NOMO-1 (cell line): Measurements from ENCODE around the gene AFF1.
"Not testable (repeated sequence)": the region's sequence is repeated elsewhere in the genome, so short reads cannot be mapped to it uniquely, and the experiment has no call there.

ENCODE experiments used
- DNase-seq, 2 experiments: peaks; one replicate each; lab custom pipeline; 2025; ENCODE audit not compliant: unreplicated experiment in 2 of 2; lab: John Stamatoyannopoulos, UW

Gene AFF1

DNA sequence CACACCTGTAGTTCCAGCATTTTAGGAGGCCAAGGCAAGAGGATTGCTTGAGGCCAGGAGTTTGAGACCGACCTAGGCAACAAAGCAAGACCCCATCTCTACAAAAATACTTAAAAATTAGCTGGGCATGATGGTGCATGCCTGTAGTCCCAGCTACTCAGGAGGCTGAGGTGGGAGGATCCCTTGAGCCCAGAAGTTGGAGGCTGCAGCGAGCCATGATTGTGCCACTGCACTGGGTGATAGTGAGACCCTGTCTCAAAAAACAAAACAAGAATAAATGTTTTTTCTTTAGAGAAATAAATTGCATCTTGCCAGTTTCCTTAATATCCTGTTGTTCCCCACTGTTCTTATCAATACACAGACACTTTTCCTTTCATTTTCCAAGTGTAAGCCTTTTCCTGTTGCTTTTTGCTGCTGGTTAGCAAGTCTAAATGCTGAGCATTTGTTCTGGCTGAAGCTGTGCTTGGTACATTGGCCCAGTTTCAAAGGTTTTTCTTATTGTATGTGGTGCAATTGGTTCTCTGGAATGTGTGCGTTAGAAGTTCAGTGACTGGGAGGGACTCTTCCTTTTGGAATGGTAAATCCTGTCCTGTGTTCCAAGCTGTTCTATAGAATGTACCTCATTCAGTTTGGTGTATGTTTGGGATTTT is 98.2 kb downstream of the AFF1 start:
- no peak for DNase-seq

DNA sequence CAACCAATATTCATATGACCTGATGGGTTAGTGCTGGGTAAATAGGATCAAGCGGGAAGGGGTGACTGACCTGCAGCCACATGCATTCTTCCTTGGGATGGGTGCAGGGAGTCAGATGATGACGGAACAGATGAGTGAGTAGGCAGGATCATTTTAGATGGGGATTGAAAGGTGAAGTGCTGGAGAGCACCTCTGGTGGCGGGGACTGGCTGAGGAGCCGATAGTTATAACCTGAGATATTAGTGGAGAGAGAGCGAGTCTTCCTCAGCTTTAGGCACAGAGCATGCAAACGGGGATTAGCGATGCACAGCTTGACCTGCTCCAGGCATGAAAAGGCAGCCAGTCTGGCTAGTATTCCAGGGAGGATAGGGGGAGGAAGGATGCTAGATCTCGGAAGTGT is 99.1 kb downstream of the AFF1 start:
- DNase-seq = no peak

DNA sequence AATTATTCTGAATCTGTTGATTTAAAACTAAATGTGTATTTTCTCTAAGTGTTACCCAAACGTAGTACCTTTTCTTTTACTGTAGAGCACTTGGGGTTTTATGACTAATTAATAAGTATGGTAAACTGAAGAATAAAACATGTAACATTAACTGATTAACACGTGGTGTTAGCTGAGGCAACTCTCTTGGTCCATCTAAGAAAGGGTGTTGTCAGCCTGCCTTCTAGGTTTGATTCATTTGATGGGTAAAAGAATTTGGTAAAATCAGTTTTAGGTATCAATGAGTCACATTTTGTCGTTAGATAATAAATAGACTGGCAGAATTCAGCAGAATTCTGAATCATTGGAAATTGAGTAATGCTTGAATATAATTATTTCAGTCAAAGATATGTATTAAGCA is 99.7 kb downstream of the AFF1 start:
- no peak for DNase-seq

DNA sequence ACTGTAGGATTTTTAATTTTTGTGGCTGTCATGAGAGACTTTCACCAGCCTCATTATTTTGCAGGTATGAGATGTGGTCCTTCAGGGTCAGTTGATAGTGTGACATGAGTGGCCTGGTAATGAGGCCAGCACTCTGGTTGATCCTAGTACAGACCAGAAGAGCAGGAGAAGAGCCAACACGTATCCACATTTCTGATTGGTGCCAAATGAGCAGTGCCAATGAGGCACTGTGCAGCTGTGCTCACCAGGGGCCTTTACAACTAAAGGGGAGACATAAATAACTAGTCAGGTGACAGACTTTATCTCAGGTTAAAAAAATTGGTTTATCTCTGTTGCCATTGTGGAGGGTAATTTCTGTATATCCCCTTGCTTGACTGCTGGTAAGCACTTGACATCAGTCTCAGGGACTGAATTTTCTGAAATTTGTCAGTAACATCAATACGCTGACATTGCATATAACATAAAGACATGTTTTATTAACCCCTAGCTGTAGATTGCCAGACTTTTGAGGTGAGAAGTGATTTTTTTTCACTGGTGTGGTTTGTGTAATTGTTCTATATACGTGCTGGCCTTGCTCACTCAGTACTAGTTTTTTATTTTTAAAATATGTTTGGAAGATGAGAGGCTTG is 101.2 kb downstream of the AFF1 start:
- DNase-seq = no peak

DNA sequence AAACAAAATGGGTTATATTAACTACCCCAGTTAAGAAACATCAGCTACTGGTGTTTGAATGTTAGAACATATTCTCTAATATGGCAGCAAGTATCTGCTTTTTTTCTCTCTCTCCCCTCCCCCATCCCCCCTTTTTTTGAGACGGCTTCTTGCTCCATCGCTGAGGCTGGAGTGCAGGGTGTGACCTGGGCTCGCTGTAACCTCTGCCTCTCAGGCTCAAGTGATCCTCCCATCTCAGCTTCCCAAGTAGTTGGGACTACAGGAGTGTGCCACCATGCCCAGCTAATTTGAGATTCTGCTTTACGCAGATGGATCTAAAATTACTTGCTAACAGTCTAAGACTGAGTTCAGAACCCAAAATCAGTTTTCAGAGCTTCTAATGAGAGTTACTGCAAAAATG is 101.9 kb downstream of the AFF1 start:
- no peak for DNase-seq

DNA sequence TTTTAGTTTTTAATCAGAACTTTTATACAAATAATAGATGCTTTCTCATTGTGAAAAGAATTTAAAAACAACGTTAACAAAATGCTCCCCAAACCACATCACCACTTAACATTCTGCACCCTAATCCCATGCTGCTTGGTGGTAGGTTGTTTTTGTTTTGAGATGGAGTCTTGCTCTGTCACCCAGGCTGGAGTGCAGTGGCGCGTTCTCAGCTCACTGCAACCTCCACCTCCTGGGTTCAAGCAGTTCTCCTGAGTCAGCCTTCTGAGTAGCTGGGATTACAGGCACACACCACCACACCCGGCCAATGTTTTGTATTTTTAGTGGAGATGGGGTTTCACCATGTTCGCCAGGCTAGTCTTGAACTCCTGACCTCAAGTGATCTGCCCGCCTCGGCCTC is 102.4 kb downstream of the AFF1 start:
- DNase-seq = not testable (repeated sequence)

DNA sequence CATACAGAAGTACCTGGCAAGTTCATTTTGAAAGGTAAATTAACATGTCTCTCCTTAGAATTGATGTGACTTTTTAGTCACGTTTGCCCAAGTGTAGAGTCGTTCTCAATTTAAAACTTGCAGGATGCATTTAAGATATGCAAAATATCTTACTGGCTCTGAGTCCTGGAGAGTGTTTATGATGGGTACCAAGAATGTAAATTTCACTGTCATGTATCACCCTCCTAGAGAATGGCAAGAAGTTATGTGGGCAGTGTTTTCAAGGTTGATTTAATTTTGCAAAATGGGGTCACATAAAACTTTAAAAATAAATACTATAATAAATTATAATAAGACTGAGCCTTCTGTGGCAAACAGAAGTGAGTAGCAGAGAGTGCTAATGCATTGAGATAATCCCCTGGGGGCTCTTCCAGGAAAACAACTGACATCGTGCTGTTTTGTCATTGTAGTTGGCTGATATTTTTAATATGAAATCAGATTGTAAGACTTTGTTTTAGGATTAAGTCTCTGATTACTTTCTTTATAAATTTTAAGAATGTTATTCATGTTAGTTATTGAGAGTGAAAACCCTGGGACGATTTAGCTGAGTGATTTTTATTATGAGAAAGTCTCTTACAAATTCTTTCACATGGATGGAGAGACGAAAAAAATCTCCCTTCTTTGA is 103.0 kb downstream of the AFF1 start:
- DNase-seq = no peak

DNA sequence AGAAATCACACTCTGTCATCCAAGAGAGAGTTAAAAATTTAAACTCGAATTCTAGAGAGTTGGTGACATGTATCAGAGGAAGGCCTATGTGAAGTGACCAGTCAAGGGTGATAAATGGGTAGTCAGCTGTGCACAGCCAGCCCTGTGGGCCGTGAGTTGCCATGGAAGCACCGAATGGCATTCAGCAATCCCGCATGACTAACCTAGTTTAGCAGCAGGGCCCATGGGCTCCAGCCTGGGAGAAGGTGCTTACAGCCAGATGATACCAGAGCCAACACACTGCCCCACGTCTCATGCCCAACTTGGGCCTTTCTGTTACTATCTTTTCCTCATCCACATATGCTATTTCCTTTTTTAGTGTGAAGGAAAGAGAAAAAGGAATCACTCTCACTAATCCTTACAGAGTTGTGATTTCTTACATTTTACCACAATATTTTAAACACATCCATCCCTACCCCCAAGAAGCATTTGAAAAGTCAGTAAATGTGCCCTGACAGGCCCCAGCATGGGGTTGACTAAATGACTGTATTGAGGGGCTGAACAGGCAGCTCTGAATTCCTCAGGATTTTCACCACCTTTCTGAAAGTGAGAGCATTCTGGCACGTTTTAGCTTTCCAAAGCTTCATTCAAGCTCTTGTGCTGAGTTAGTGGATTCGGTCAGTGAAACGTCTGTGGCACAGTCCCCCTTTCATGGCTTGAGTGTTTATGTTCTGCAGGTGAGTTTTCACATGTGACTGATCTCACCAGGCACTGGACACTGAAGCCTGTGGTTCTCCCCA is 104.2 kb downstream of the AFF1 start:
- DNase-seq = no peak

DNA sequence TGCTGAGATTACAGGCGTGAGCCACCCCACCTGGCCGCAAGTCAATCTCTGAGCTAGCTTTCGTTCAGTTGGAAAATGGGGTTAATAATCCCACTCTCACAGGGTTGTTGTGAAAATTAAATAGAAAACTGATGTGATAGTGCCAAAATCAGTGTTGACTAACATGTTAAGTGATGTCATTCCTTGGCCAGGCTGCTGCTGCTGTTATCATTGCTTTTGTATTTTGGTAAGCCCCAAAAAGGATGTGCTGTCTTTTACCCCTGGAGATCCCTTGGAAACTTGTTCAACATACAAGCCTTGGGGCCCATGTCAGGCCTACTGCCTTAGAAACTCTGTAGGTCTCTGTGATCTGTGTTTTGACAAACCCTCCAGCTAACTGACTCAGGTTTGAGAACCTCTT is 106.3 kb downstream of the AFF1 start:
- DNase-seq = no peak

DNA sequence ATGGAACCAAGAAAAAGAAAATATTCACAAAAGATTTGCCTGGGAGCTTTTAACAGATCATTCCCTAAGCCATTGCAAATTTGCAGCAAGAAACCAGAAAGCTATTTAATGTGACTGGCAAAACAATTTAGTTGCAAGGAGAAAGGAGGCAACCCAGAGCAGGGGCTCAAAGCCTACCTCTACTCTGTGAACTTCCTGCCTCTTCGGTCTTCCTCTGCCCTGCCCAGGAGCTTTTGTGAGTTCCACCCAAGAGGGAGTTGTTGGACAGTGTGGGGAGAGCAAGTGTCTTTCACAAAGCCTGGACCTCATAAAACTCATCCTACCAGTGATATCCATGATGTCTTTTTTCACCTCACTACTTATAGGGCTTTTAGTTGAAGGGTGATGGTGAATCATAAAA is 107.4 kb downstream of the AFF1 start:
- no peak for DNase-seq

DNA sequence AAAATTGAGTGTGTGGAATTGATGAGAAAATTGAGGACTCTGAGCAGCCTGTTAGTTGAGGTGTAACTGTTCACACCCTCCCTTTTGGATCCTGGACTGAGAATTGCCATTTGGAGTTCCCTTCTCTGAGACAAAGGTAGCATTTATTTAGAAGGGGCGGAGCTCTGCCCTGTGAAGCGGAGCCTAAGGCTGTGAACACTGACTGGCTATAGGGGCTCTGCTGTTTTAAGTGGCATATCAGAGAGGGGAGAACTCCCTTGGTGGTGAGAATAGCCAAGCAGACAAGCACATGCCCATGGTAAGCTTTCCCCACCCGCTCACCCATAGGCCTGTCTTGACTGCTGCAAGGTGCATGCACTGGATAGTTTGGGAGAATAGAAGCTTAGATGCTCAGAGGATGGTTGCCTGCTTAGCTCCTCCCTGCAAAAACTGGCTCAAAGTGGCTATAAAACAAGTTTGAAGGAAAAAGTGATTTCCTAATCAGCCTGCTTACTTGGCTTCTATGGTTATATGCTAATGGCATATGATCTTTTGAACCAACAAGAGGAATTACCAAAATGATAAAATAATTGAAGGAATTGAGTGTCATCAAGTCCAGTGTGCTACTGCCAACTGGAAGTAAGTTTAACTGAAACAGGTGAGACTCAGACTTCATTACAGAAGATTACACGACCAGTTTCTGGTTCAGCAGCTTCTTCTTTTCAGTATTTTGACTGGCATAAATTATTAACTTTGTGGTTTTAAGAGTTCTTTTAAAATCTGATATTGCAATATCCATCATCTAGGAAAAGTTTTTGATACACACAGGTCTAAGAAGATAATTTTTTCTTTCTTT is 108.4 kb downstream of the AFF1 start:
- peak in 1 of 2 experiments; percentile 23 for DNase-seq

DNA sequence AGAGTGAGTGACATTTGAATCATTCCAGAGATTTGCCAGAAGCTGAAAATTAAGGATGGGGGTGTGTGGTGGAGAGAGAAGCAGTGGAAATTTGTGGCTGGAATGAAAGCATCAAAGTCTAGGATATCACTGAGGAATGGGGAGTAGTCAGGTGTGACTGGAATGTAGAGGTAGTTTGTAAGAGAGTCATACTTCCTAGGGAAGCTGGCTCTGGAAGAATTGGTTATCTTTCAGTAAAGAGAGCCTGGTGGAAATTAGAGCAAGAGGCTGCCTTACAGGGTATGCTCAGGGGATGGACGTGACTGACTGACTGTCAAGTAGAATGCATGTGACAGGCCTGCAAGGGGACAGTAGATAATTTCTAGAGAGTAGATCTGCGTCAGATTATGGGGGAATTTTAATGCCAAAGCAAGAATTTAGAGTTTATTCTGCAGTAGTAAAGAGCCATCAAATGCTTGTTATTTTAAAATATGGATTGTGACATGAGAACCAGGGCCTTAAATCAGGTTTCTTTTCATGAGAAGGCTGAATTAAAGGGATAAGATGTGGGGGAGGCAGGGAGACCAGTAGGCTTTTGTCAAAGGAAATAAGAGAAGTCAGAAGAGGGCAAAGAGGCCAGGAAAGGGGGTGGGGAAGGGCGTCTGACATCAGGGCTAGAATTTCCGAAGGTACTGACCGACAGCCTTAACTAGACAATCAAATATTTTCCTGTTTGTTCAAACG is 109.9 kb downstream of the AFF1 start:
- peak in 1 of 2 experiments; percentile 33 for DNase-seq

DNA sequence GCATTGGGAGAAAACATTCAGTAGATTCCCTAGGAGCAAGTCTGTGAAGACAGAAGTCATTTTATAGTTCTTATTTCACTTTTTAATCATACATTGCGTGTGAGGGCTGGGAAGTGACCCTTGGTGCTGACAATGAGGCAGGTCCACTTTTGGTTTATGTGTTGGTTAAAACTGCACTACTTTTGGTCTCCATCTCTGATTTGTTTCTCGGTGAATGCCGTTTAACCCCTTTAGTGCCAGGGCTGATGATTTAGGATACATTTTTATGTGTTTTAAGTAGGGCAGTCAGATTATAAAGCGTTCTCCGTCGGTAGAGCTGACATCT is 110.4 kb downstream of the AFF1 start:
- no peak for DNase-seq

DNA sequence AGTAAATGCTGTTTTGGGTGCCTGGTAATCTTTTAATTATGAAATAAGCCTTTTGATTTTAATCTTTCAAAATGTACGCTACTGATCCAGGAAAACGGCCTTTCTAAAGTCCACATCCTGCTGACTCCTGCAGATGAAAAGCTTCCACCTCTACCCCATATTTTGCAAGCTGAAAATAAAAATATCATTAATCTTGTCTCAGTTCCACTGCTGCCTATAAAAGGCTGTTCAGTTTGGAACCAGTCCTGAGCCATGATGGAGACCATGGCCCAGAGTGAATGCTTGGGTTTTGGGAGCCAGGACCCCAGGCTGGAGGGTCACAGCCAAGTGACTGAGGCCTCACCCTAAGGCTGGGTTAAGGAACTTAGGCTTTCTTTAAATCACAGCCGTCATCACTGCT is 110.8 kb downstream of the AFF1 start:
- no peak for DNase-seq

DNA sequence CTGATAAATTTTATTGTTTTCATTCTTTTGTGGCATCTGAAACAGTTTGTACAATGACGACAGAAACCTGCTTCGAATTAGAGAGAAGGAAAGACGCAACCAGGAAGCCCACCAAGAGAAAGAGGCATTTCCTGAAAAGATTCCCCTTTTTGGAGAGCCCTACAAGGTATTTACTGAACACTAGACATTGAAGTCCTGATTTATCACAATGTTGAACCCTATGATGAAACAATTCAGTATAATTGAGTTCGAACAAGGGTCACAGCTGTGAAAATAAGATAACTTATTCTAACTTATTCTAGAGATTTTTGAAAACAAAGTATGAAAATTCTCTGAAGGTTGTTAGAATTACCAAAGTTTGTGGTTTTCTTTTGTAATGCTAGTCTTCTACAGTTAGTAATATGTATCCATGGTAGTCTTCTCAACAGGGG is 111.3 kb downstream of the AFF1 start:
- peak in 1 of 2 experiments; percentile 77 for DNase-seq

DNA sequence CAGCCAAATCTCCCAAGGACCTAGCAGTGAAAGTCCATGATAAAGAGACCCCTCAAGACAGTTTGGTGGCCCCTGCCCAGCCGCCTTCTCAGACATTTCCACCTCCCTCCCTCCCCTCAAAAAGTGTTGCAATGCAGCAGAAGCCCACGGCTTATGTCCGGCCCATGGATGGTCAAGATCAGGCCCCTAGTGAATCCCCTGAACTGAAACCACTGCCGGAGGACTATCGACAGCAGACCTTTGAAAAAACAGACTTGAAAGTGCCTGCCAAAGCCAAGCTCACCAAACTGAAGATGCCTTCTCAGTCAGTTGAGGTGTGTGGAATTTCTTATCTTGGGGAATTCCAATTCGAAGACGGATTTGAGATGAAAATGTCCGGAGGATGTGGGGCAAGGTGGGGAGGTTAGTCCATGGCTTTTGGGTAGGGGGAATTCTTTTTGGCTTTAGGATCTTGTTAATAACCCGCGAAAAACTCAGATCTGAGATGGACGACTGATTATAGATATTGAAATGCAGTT is 112.5 kb downstream of the AFF1 start:
- DNase-seq = no peak

DNA sequence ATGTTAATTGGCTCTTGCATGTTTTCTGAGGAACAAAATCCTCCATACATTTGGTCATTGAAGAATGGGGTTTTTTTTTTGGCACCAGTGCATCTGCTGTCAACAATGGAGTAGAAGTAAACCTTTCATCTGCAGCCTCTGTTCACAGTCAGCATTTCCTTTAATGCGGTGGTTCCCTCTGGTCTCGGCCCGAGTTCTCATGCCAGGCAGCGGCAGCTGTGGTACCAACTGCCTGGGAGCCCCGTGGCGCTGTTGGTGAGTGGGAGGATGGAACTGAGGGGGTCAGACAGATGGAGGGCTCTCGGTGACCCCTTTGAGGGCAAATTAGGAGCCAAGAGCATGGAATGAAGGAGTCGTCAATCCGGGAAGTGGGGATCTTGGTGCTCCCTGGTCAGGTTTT is 114.7 kb downstream of the AFF1 start:
- no peak for DNase-seq

DNA sequence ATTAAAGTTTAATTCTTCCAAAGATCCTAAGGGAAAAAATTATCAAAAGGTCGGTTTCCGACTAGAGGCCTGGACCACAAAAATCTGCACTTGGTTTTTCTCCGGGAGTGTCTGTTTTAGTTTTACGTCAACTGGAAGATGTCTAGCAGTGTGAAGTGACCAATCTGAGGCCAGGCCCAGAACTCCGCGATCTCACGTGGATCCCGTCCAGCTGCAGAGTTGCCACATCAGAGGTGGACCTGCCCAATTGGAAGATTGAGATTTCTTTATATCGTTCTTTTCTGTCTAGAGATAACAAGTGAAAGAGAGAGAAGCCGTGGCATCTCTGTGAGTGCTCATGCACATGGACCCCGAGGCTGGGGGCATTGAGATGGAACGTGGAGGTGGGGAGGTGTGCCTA is 115.8 kb downstream of the AFF1 start:
- DNase-seq = no peak

DNA sequence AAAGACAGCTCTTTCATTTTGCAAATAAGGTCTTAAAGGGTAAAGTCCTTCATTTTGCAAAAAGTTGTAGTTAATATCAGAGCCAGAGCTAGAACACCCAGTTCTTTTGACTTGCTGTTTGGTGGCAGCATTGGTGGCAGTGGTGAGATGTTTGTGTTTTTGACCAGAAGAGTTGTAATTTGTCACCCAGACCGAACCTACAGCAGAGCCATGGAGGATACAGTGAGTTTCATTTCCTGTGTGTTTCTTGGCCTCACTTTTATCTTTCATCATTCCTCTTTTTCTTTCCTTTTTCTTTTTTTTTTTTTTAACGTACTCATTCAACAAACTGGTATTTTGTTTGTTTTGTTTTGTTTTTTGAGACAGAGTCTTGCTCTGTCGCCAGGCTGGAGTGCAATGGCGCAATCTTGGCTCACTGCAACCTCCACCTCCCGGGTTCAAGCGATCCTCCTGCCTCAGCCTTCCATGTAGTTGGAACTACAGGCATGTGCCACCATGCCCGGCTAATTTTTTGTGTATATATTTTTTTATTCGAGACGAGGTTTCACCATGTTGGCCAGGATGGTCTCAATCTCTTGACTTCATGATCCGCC is 116.4 kb downstream of the AFF1 start:
- peak in 1 of 2 experiments; percentile 10 for DNase-seq
